Measurements from ENCODE around the gene RNF187.
"Not testable (repeated sequence)": the region's sequence is repeated elsewhere in the genome, so short reads cannot be mapped to it uniquely, and the experiment has no call there.

Gene RNF187

DNA sequence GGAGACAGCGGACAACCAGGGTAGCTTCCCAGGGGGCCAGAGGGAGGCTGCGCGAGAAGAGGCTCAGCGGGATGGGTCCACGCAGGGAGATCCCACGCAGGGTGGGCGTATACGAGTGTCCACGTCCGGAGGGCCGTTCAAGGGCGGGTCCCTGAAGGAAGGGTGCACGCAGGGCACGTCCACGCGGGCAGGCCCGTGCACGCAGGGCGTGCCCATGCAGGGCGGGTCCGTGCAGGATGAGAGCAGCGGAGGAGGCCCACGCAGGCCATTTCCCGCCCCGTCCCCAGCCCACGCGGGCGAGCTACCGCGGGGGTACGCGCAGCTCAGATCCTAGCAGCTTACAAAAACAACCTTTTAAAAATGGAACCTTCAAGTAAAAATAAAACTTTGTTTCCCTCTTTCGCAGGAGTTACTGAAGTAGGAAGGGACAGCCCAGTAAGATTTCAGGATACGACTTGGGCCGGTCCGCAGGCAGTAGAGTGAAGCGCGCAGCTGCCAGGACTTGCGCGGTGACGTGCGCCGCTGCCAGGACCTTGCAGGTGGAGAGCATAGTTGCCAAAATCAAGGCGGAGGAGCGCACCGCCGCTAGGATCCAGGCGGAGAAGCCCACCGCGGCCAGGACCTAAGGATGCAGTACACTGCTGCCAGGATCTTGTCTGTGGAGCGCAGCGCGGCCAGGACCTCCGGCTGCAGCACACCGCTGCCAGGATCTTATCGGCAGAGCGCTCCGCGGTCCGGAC lies 416 bp upstream of the RNF187 start:
- DNase-seq (ENCODE audit: low read depth in 2 of 3, low spot score in 1 of 3): peak; percentile 47 to 68 (median 63)

- no peak for DNase-seq (ENCODE audit: low read depth in 2 of 3, low spot score in 1 of 3)
Measured at GRCh38 chr1:228488125-228488817, 1.1 kb downstream of the RNF187 start.

DNA sequence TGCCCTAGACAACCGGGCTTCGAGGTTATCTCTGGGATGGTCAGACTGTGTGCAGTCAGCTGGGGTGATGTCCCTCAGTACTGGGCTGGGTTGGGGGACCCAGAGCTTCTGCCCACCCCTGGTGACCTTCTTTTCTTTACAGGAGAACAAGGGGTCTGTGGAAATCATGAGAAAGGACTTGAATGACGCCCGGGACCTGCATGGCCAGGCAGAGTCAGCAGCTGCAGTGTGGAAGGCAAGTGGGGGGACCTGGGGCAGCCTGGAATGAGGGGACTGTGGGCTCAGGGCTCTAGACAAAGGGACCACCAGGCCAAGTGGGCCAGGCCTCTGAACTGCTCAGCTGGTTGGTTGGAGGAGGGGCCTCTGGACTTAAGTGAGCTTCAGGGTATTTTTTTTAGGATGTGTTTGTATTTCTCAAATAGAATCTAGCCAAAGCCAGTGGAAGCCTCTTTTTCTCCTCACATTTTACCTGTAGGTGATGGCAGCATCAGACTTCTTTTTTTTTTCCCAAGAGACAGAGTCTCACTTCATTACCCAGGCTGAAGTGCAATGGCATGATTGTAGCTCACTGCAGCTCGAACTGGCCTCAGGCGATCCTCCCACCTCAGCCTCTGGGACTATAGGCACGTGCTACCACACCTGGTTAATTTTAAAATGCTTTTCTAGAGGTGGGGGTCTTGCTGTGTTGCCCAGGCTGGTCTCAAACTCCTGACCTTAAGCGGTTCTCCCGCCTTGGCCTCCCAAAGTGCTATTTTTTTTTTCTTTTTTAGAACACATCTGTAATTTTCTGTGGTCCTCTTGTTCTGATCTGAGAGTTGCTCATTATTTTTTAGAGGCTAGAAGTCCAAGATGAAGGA lies 1.9 kb downstream of the RNF187 start:
- no peak for DNase-seq (ENCODE audit: low read depth in 2 of 3, low spot score in 1 of 3)

GRCh38 chr1:228490120-228491078 lies 3.2 kb downstream of the RNF187 start:
- no peak for DNase-seq (ENCODE audit: low read depth in 2 of 3, low spot score in 1 of 3)

DNA sequence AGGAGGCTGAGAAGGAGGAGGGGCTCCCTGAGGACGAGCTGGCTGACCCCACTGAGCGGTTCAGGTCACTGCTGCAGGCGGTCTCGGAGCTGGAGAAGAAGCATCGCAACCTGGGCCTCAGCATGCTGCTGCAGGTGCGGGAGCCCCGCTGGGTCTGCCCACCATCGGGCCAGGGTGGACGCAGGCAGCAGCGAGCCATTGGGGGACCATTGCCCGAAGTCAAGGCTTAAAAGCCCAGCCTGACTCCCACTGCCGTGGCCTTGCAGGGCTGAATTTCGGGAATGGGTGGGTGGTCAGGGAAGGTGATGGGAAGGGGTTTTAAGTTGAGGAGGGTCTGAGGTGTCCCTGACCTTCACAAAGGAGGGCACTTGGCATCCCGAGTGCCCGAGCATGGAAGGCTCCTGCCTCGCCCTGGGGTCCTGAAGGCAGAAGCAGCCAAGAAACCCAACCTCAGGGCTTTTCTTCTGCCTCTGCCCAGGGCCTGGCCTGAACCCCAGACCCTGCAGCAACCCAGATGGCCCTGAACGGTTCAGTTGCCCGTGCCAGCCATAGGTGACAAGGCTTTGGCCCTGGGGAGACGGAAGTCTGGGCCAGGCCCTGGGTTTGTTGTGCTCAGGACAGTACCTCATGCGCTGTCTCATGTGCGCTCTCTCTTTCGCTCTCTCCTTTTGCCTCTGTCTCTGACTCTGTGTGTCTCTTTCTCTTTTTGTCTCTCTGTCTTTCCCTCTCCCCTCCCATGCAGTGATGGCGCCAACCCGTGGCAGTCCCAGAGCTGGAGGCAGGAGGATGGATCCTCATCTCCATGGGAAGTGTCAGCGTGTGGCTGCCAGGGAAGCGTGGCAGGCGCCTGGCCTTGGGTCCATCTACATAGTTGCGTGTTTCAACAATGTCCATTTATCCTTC lies 6.2 kb downstream of the RNF187 start:
- DNase-seq (ENCODE audit: low read depth in 2 of 3, low spot score in 1 of 3): no peak

GRCh38 chr1:228494044-228494353 lies 6.8 kb downstream of the RNF187 start:
- no peak for DNase-seq (ENCODE audit: low read depth in 2 of 3, low spot score in 1 of 3)

GRCh38 chr1:228494391-228494790 lies 7.2 kb downstream of the RNF187 start:
- no peak for DNase-seq (ENCODE audit: low read depth in 2 of 3, low spot score in 1 of 3)

DNA sequence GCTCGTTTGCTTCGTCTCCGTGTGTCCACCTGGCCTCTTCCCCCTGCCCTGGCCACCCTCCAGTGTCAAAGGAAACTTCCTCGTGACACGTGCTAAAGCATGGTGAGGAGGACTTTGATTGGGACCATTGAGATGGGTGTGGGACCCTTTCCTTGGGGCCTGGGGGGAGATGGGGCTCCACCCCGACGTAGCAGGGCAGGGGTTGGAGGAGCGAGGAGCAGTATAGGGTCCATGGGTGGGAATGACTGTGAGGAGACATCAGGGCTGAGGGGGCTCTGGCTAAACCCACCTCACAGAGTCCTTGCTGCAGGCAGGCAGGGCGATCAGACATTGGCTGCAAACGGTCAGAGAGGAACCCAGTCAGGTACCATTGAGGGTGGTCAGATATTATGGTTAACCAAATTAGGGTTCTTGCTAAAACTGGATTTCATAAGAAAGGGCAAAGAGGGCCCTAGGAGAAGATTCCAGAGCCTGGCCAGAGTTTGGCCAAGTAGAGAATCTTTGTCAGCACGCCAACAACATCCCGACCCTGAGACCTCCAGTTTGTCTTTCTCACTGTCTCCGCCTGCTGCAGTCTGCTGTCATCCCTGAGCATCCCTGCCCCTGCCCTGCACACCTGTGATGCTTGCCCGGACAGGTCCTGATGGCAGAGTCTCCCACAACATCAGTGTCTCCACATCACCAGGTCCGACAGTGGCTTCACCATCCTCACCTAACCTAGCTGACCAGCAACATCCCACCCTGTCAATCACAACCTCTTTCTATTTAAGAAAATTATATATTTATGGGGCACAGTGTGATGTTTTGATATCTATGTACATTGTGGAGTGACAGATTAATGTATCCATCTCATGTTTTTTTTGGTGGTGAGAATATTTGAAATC lies 8.0 kb downstream of the RNF187 start:
- DNase-seq (ENCODE audit: low read depth in 2 of 3, low spot score in 1 of 3): no peak

DNA sequence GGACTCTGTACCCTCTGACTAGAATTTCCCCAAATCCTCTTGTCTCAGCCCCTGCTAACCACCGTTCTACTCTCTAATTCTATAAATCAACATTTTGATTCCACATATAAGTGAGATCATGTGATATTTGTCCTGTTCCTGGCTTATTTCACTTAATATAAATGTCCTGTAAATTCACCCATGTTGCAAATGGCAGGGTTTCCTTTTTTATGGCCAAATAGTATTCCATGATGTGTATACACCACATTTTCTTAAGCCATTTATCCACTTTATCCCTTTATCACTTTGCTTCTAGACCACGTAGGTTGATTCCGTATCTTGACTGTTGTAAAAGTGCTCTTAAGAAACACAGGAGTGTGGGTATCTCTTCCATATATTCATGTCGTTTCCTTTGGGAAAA lies 8.9 kb downstream of the RNF187 start:
- DNase-seq (ENCODE audit: low read depth in 2 of 3, low spot score in 1 of 3): no peak

DNA sequence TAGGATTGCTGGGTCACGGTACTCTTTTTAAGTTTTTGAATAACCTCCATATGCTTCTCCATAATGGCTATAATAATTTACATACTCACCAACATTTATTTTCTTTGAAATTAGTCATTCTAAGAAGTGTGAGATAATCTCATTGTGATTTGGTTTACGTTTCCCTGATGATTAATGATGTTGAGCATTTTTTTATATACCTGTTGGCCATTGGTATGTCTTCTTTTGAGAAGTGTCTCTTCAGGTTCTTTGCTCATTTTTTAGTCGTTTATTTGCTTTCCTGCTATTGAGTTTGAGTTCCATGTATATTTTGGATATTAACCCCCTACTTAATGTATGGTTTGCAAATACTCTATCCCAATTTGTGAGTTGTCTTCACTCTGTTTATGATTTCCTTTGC lies 9.3 kb downstream of the RNF187 start:
- DNase-seq (ENCODE audit: low read depth in 2 of 3, low spot score in 1 of 3): no peak

DNA sequence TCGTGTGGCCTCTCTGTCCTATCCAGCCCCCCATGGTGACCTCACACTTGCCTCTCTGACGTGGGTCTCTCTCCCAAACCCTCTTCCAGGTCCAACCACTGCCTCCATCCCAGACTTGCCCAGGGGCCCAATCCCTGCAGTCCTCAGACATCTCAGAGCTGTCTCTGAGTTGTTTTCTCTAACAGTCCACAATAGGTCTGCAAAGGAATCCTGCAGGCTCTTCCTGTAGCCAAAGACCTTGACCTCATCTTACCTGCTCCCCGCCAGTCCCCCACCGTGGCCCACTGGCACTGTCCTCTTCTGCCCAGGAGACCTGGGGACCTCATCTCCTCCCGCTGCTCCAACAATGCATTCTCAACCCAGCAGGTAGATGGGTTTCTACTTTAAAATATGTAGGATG lies 10.0 kb downstream of the RNF187 start:
- no peak for DNase-seq (ENCODE audit: low read depth in 2 of 3, low spot score in 1 of 3)

DNA sequence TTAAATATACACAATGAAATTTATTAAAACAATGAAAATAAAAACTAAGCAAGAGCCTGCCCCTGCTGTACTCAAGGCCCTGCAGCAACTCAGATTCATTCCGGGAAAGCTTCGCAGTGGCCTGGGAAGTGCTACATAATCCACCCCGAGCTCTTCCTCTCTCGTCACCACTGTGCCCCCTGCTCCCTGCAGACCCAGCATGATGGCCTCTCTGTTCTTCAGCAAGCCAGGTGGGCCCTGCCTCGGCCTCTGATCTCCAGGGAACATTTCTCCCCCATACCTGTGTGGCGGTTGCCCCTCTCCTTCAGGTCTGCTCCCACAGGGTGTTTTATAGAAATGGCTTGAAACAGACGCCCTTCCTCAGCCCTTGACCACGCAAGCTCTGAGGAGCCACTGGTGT lies 10.6 kb downstream of the RNF187 start:
- no peak for DNase-seq (ENCODE audit: low read depth in 2 of 3, low spot score in 1 of 3)

DNA sequence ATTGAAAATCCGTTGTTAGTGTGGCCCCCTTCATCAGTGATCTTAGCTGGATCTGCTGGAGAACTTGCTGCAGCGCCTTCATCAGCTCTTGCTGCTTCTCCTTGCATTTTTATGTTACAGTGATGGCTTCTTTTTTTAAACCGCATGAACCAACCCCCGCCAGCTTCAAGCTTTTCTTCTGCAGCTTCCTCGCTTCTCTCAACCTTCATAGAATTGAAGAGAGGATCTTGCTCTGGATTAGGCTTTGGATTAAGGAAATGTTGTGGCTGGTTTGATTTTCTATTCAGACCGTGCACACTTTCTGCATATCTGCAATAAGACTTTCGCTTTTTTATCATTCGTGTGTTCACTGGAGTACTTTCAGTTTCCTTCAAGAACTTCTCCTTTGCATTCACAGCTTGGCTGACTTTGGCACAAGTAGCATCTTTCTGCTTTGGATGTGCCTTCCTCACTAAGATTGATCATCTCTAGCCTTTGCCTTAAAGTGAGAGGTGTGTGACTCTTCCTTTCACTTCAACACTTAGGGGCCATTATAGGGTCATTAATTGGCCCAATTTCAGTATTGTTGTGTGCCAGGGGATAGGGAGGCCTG lies 13.1 kb downstream of the RNF187 start:
- DNase-seq (ENCODE audit: low read depth in 2 of 3, low spot score in 1 of 3): no peak

DNA sequence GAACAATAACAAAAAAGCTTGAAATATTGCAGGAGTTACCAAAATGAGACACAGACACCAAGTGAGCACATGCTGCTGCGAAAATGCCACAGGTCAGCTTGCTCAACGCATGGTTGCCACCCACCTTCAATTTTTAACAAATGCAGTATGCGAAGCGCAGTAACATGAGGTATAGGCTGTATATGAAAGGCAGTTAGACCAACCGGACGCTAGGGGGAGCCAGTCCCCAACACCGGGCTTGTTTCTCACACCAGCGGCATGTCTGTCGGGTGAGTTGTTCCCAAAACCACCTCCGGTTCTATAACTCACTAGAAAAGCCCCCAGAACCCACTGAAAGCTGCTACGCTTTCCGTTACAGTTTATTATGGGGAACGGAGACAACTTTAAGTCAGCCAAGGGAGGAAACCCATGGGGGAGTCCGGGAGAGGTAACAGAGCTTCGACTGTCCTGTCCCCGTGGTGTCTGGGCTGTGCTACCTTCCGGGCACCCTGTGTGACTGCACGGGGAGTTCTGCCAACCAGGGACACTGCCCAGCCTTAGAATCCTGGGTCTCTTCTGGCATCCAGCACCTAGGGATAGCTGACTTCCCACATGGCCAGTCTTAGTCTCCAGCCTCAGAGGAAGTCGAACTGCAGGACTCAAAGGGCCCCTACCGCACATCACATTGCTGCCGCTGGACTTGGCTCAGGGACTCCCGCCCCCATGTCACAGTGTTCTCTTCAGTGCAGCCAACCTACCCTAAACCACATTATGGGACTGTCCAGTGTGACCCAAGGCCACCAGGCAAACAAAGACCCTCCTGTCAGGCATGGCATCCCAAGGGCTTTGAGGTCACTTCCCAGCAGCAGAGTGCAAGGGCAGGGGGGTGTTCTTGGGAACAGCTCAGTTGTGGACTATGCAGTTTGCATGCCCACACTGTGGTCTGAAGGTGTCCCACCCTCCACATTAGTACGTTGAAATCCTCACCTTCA lies 14.0 kb downstream of the RNF187 start:
- peak; percentile 83 to 90 (median 84) for DNase-seq (ENCODE audit: low read depth in 2 of 3, low spot score in 1 of 3)

DNA sequence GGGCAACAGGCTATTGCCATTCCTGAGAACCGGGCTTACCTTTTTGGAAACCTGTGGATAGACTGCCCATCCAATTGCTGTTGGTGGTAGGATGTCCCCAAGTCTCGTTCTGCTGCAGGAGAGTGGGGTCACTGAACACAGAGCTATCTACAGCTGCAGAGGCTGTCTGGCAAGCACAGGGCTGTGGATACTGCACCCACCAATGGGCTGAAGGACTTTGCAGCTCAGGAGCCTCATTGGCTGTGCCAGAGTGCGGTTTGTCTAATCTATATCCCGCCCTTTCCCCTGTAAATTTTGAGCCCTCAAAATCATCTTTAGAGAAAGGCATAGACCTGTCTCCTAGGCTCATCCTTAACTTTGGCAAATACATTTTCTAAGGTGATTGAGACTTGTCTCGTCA lies 15.3 kb downstream of the RNF187 start:
- DNase-seq (ENCODE audit: low read depth in 2 of 3, low spot score in 1 of 3): no peak

GRCh38 chr1:228505944-228506343 lies 18.8 kb downstream of the RNF187 start:
- DNase-seq (ENCODE audit: low read depth in 2 of 3, low spot score in 1 of 3): not testable (repeated sequence)

GRCh38 chr1:228507961-228508652 lies 20.9 kb downstream of the RNF187 start:
- no peak for DNase-seq (ENCODE audit: low read depth in 2 of 3, low spot score in 1 of 3)

Data from stimulated activated CD4-positive, alpha-beta T cell treated with anti-CD3 and anti-CD28 coated beads, Interleukin-12 subunit alpha, Interleukin-12 subunit beta, amount 100 ng/mL, for 48 hours (primary cell).